Measurements from ENCODE around the gene BPTF. TPM values are rescaled to one million over a fixed set of nuclear protein-coding genes. Genes with fewer than 3 reads are reported as not detected.
"Not testable (repeated sequence)": the region's sequence is repeated elsewhere in the genome, so short reads cannot be mapped to it uniquely, and the experiment has no call there.

Gene BPTF
- total RNA-seq, 1 donor from 2014 or later: 79.2 TPM

GRCh38 chr17:67818110-67819002 lies 6.9 kb upstream of the BPTF start:
- no peaks in the 10 kb centered on the region for H3K4me1 ChIP-seq
- TF ChIP-seq CTCF (IDR thresholded peaks at IDR 0.05; ENCODE audit: borderline replicate concordance): no peak
- H3K36me3 ChIP-seq: no peaks in the 10 kb centered on the region
- H3K4me3 ChIP-seq: no peak overlapping the region
- intact Hi-C loops (cut with micrococcal nuclease): no loop called here
- H3K27me3 ChIP-seq (ENCODE audit: low read depth): no peaks in the 10 kb centered on the region
- H3K27ac ChIP-seq (replicated peaks): no peak overlapping the region
- DNase-seq: no peak
- H3K9me3 ChIP-seq (replicated peaks): no peaks in the 10 kb centered on the region

GRCh38 chr17:67819722-67820121 lies 5.6 kb upstream of the BPTF start:
- Histone ChIP-seq H3K27me3 (ENCODE audit: low read depth) (no peaks in the 10 kb centered on the region), H3K4me3 (no peak overlapping the region), H3K27ac (replicated peaks) (no peak overlapping the region), H3K4me1 (peaks cover 3% of the 10 kb centered on the region), H3K9me3 (replicated peaks) (no peaks in the 10 kb centered on the region), H3K36me3 (no peaks in the 10 kb centered on the region)
- intact Hi-C loops (cut with micrococcal nuclease): no loop called here
- no peak for TF ChIP-seq CTCF (IDR thresholded peaks at IDR 0.05; ENCODE audit: borderline replicate concordance)
- no peak for DNase-seq

- TF ChIP-seq CTCF (IDR thresholded peaks at IDR 0.05; ENCODE audit: borderline replicate concordance): no peak
- DNase-seq: no peak
- Histone ChIP-seq H3K4me3 (no peak overlapping the region), H3K27me3 (ENCODE audit: low read depth) (no peaks in the 10 kb centered on the region), H3K9me3 (replicated peaks) (no peaks in the 10 kb centered on the region), H3K36me3 (no peaks in the 10 kb centered on the region), H3K27ac (replicated peaks) (no peak overlapping the region), H3K4me1 (peaks cover 12% of the 10 kb centered on the region)
- intact Hi-C loops (cut with micrococcal nuclease): no loop called here
Measured at GRCh38 chr17:67821871-67822367, 3.4 kb upstream of the BPTF start.

GRCh38 chr17:67825627-67826601 lies 611 bp downstream of the BPTF start:
- Histone ChIP-seq H3K27ac (replicated peaks) (peak overlapping the region; percentile 96), H3K4me3 (peak overlapping the region; percentile 91), H3K4me1 (peaks cover 52% of the 10 kb centered on the region)
- H3K27me3 ChIP-seq (ENCODE audit: low read depth); H3K9me3 ChIP-seq (replicated peaks); intact Hi-C loops (cut with micrococcal nuclease); H3K36me3 ChIP-seq: not testable (repeated sequence)
- peak; percentile 22 for DNase-seq

GRCh38 chr17:67829331-67829730 lies 4.0 kb downstream of the BPTF start:
- DNase-seq: no peak
- Histone ChIP-seq H3K4me1 (peaks cover 64% of the 10 kb centered on the region), H3K9me3 (replicated peaks) (no peaks in the 10 kb centered on the region), H3K36me3 (no peaks in the 10 kb centered on the region), H3K27ac (replicated peaks) (no peak overlapping the region), H3K27me3 (ENCODE audit: low read depth) (no peaks in the 10 kb centered on the region), H3K4me3 (no peak overlapping the region)
- intact Hi-C loops (cut with micrococcal nuclease): no loop called here
- no peak for TF ChIP-seq CTCF (IDR thresholded peaks at IDR 0.05; ENCODE audit: borderline replicate concordance)
